HTR-8/SVneo (cell line): ENCODE results near the gene ARHGEF12.

Experiments
- DNase-seq: peaks from one replicate; pipeline ENCODE4 v3.0.0; 2011; ENCODE audit warnings: low spot score, mixed read lengths; ENCODE audit not compliant: insufficient read length
- FAIRE-seq: peaks from 2 replicates; lab custom pipeline; 2011; peaks lifted over from hg19 to GRCh38; lab: Jason Lieb, UNC

The ARHGEF12 gene

GRCh38 chr11:120338107-120338933 lies 2.1 kb downstream of the ARHGEF12 start:
- no peak for FAIRE-seq

DNA sequence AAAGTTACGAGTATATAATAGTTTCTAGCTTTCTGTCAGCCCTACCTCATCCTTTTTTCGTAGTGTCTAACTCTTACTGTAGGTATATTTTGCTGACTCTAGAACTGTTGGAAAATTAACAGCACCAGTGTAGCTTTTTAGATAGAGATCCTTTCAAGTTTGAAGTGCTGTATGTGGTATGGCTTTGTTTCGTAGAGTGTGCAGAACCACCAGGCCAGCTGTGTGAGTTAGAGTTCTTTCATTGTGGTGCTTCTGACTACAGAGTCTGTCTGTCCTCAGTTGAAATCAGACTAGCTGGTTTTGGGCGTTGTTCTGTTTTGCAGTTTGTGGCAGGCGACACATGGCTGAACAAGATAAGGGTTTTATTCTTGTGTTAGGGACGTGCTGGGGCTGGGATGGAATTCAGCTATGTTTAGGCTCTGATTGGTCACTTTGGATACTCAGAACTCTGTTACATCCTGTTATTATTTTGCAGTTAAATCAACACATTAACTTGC lies 3.2 kb downstream of the ARHGEF12 start:
- FAIRE-seq = no peak

More at GRCh38 chr11:120338107-120338933, 2.1 kb downstream of the ARHGEF12 start:
- no peak for DNase-seq

GRCh38 chr11:120340529-120340928 lies 4.3 kb downstream of the ARHGEF12 start:
- no peak for FAIRE-seq

More for the DNA sequence above, 3.2 kb downstream of the ARHGEF12 start:
- DNase-seq = no peak

DNA sequence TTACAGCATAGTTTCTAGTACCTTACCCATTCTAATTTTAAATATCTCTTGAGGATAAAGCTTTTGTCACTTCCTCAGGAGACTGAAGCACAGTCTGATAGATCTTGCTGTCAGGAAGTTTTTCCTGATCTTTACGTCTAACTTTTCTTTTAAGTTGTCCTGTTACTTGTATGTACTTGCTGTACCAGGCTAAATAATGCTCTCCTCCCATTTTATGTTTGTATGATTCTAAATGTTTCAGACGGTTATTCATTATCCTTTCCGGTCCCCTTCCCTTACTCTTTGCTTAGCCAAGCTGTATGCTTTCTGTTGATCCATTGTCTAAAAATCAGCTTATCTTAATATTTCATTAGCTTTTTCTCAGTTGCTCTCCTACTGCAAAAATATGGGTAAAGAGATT lies 6.0 kb downstream of the ARHGEF12 start:
- FAIRE-seq (no peak), DNase-seq (no peak)

More at GRCh38 chr11:120340529-120340928, 4.3 kb downstream of the ARHGEF12 start:
- no peak for DNase-seq

DNA sequence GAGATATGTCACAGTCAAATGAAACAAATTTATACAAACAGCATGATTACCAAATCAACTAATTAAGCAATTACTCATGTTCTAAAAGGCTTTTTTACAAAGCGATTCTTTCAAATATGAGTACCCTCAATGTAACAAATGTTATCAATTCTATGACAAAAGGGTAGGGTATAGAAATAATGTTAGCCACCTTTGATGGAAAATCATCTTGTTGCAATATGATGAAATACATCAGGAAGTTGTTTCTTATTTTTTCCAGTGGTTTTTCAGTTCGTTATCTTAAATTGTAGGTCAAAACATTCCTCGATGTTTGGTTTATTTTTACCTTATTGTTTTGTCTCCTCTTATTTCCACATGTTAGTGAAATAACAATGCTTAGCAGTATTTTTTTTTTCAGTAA lies 6.5 kb downstream of the ARHGEF12 start:
- no peak for DNase-seq
- FAIRE-seq = no peak

DNA sequence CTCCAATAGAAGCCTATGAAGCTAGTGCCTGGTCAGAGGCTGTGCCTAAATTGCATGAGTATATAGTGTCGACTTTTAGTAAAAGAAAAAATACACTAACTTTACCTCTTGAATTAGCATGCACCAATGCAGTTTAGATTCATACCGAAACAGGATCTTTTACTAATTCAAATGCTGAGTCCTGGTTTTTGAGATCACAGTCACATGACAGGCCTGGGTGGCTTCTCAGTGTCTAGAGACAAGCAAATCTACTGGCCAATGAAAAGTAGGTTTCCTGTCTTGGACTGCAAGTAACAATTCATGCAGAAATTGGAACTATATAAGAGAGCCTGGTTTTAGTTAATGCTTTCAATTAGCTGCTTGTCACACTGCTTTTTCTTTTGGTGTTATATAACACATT lies 7.2 kb downstream of the ARHGEF12 start:
- FAIRE-seq (no peak), DNase-seq (no peak)

DNA sequence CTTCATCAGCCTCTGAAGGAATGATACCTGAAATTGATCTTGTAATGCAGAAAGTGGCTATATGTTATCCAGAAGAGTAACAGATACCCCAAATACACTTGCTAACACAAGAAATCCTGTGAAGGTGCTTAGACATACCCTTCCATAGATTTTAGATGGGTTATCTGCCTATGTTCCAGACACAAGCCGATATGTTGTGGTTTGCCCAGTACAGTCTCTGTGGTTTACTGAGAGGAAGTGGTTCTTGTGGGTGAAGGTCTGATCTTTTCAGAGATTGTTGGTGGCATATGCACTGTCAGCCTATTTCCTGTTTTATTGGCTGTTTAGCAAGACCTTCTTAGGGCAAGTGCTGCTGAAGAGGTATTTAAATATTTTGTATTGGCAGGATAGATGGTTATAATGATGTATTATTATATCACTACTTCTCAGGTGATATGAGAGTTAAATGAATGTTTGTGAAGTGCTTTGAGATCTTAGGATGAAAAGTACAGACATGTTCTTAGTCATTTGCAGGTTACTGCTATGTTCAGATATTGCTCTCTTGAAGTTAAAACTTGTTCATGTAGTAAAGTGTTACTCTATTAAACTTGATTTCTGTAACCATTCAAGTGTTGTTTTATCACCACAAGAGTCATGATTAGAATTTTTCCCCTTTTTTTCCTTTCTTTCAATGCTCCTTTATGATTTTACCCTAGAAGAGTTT lies 8.2 kb downstream of the ARHGEF12 start:
- DNase-seq (peak; percentile 53), FAIRE-seq (peak; percentile 49)

- peak; percentile 79 for FAIRE-seq
- DNase-seq = no peak
Observed at GRCh38 chr11:120346233-120346632, 10.0 kb downstream of the ARHGEF12 start.

GRCh38 chr11:120350637-120351036 lies 14.4 kb downstream of the ARHGEF12 start:
- DNase-seq (no peak), FAIRE-seq (no peak)

DNA sequence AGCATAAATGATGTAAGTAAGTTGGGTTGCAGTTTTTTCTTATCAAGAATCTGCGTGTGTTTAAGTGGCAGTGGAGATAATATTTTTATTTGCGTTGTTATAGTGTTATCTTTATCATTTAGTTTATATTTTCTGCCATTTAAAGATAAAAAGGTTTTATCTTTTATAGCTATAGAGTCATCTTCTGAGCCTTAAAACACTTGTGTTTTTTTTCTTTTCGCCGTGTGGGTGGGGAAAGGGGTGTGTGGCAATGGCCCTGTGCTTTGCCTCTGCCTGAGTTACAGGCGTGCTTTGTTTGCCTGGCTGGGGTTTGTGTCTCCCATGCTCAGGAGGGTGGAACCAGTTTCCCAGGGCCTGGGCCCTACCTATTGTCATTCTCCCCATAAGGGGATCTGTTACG lies 16.2 kb downstream of the ARHGEF12 start:
- no peak for DNase-seq
- FAIRE-seq = no peak

- FAIRE-seq = no peak
- no peak for DNase-seq
Observed at GRCh38 chr11:120354068-120354467, 17.9 kb downstream of the ARHGEF12 start.

DNA sequence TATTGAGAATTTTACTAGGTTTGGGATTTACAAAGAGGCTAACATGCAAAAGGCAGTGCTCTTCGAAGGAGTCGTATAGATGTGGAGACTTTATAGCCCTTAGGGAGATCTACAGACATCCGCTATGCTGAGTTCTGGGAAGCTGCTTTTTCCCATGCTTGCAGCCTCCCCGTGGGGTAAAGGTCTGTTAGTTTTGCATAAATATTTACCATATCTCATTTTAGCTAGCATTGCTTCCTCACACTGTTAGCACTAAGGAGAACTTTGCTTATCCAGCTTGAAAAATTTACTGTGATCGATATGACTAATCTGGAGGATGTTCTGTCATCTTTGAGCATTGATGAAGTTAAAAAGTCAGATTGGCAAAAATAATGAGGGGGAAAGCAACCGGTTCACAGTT lies 18.6 kb downstream of the ARHGEF12 start:
- no peak for DNase-seq
- no peak for FAIRE-seq

DNA sequence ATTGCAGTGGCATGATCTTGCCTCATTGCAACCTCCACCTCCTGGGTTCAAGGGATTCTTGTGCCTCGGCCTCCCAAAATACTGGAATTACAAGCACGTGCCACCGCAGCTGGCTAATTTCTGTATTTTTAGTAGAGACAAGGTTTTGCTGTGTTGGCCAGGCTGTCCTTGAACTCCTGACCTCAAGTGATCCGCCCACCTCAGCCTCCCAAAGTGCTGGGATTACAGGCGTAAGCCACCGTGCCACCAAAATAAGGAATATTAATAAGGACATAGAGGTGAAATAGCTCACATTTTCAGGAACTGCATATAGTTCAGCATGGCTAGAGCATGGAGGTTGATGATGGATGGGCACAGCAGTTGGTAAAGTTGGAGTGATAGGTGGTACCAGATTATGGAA lies 21.4 kb downstream of the ARHGEF12 start:
- FAIRE-seq (no peak), DNase-seq (no peak)

DNA sequence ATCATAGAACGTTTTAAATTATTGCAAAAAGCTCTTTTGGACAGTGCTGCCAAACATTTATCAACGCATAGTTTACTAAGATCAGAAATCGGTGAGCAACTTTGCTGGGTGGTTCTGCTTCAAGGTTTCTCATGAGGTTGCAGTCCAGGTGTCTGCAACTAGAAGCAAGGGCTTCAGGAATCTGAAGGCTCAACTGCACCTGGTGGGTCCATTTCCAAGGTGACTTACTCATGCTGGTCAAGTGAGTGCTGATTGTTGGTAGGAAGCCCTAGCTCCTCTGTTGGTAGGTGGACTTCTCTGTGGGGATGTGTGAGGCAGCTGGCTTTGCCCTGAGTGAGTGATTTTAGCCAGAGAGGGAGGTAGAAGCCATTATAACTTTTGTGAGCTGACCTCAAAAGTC lies 22.5 kb downstream of the ARHGEF12 start:
- DNase-seq (no peak), FAIRE-seq (no peak)

DNA sequence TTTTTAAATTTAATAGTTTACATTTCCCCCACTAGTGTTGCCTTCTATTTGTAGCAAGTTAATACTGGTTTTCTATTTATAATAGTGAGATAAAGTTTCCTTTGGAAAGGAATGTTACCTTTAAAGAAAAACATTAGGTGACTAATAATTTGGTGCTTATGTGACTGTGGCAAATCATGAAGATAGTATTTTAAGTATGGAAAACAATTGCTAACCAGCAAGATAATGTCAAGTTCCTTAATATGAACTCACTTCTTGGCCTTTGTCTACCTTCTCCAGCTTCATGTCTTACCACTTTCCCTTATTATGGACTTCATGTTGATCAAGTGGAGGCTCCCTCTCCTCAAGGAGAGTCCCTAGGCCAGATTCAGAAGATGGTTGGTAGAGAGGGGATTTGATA lies 27.2 kb downstream of the ARHGEF12 start:
- DNase-seq (no peak), FAIRE-seq (no peak)

DNA sequence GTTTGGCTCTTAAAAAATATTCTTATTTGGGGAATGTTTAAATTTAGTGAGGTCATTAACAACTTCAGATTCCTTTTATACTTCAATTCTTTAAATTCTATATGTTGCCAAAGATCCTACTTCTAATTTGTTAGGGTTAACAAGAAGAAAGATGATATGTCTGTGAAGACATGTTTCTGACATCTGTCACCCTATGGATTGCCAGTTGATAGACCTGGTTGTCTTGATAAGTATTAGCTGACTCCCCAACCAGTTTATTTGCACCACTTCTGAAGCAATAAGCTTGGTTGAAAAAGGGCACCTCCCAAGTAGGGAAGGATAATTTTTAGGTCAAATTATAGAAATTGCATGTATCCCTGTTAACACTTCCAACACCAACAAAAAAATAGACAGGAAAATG lies 29.3 kb downstream of the ARHGEF12 start:
- FAIRE-seq = no peak
- no peak for DNase-seq

DNA sequence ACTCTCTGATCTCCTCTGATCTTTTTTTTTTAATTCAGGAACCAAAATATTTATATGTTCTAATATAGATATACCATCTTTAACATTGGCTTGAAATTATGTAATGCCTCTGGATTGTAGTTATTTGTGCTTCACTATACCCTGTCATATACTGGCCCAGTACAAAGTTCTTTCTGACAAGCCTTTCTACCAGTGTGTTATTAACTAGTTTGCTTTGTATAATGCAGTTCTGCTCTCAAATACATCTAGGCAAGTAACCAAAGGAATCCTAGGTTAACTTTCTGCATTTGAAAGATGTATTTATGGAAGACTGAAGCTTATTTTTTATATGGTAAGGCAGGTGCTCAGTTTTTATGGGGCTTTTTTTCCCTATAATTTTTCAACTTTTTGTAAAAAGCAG lies 36.1 kb downstream of the ARHGEF12 start:
- no peak for FAIRE-seq
- no peak for DNase-seq

- no peak for FAIRE-seq
- DNase-seq = no peak
Observed at GRCh38 chr11:120375076-120375475, 38.9 kb downstream of the ARHGEF12 start.

DNA sequence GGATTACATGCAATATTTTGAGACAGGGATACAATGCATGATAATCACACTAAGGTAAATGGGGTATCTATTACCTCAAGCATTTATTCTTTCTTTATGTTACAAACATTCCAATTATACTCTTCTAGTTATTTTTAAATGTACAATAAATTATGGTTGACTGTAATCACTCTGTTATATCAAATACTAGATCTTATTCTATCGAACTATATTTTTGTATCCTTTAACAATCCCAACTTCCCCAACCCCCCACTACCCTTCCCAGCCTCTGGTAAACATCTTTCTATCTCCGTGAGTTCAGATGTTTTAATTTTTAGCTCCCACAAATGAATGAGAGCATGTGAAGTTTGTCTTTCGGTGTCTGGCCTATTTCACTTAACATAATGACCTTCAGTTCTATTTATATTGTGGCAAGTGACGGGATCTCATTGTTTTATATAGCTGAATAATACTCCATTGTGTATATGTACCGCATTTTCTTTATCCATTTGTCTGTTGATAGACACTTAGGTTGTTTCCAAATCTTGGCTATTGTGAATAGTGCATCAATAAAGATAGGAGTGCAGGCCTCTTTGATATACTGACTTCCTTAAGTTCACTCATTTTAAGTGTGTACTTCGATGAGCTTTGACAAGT lies 40.5 kb downstream of the ARHGEF12 start:
- DNase-seq (no peak), FAIRE-seq (peak; percentile 16)

DNA sequence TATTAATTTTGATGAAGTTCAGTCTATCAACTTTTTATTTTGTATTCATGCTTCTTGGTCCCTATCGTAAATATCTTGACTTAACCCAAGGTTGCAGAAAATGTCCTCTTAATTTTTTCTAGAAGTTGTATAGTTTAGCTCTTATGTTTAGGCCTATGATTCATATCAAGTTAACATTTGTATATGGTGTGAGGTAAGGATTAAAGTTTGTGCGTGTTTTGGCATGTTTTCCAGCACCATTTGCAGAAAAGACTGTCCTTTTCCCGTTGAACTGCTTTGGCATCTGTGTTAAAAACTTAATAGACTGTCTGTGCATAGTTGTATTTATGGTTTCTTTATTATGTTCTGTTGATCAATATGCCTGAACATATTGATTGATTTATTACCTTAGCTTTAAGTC lies 42.3 kb downstream of the ARHGEF12 start:
- FAIRE-seq (no peak), DNase-seq (no peak)

GRCh38 chr11:120381401-120381800 lies 45.2 kb downstream of the ARHGEF12 start:
- DNase-seq (no peak), FAIRE-seq (peak; percentile 60)
